ENCODE measurements around the gene OR10A2. TPM values are rescaled to one million over a fixed set of nuclear protein-coding genes. Genes with fewer than 3 reads are reported as not detected.

OR10A2 gene
- polyA plus RNA-seq, 3 donors, result not detected

- no peaks in the 10 kb centered on the region for H3K4me1 ChIP-seq (ENCODE audit: control insufficient read depth in 1 of 2, insufficient read depth in 2 of 2, low read length in 2 of 2)
- no peak for DNase-seq
- H3K9ac ChIP-seq (ENCODE audit: insufficient read depth, low read length, poor library complexity, severe bottlenecking), result no peak overlapping the region
- H3K9me3 Mint-ChIP-seq, result no peaks in the 10 kb centered on the region
- H3K27ac ChIP-seq (ENCODE audit: low read depth in 1 of 2, low read length in 2 of 2), result no peak overlapping the region
- no peak overlapping the region for H3K4me3 Mint-ChIP-seq
- no peak overlapping the region for H3K4me2 ChIP-seq (replicated peaks; ENCODE audit: extremely low read depth, low read length, poor library complexity, severe bottlenecking)
- intact Hi-C loops (cut with micrococcal nuclease), result no loop called here
- TF ChIP-seq, protein P1, sequence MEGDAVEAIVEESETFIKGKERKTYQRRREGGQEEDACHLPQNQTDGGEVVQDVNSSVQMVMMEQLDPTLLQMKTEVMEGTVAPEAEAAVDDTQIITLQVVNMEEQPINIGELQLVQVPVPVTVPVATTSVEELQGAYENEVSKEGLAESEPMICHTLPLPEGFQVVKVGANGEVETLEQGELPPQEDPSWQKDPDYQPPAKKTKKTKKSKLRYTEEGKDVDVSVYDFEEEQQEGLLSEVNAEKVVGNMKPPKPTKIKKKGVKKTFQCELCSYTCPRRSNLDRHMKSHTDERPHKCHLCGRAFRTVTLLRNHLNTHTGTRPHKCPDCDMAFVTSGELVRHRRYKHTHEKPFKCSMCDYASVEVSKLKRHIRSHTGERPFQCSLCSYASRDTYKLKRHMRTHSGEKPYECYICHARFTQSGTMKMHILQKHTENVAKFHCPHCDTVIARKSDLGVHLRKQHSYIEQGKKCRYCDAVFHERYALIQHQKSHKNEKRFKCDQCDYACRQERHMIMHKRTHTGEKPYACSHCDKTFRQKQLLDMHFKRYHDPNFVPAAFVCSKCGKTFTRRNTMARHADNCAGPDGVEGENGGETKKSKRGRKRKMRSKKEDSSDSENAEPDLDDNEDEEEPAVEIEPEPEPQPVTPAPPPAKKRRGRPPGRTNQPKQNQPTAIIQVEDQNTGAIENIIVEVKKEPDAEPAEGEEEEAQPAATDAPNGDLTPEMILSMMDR (IDR thresholded peaks at IDR 0.05), result no peak
- H3K27me3 ChIP-seq (ENCODE audit: control insufficient read depth in 2 of 2, insufficient read depth in 2 of 2, low read length in 2 of 2), result no peaks in the 10 kb centered on the region
- H3K4me1 Mint-ChIP-seq, result no peaks in the 10 kb centered on the region
- H3K27me3 Mint-ChIP-seq (ENCODE audit: low read depth in 3 of 3), result peaks cover 0 to 5% (median 0%) of the 10 kb centered on the region in 3 donors
- H2AFZ ChIP-seq (ENCODE audit: insufficient read depth, low read depth, low read length, poor library complexity, severe bottlenecking), result no peak overlapping the region
- H3K36me3 ChIP-seq (replicated peaks in 1 of 2; ENCODE audit: control insufficient read depth in 1 of 2, insufficient read depth in 2 of 2, low read length in 2 of 2), result no peaks in the 10 kb centered on the region
- no peak overlapping the region for H3K27ac Mint-ChIP-seq
- H3K9me3 ChIP-seq (replicated peaks in 1 of 2; ENCODE audit: control insufficient read depth in 1 of 2, insufficient read depth in 1 of 2, low read length in 2 of 2), result no peaks in the 10 kb centered on the region
- no CpG with 5 or more reads among the region's 1 CpG for WGBS (ENCODE audit: insufficient coverage)
- H3K36me3 Mint-ChIP-seq, result no peaks in the 10 kb centered on the region
- no peak overlapping the region for H3K4me3 ChIP-seq (replicated peaks in 1 of 3; ENCODE audit: low read depth in 2 of 3, low read length in 3 of 3)
- H3K79me2 ChIP-seq (ENCODE audit: insufficient read depth, low read length), result no peaks in the 10 kb centered on the region
- H4K20me1 ChIP-seq (ENCODE audit: insufficient read depth, low read length), result no peaks in the 10 kb centered on the region
Observed at GRCh38 chr11:6834021-6834420, 28.8 kb upstream of the OR10A2 start.

DNA sequence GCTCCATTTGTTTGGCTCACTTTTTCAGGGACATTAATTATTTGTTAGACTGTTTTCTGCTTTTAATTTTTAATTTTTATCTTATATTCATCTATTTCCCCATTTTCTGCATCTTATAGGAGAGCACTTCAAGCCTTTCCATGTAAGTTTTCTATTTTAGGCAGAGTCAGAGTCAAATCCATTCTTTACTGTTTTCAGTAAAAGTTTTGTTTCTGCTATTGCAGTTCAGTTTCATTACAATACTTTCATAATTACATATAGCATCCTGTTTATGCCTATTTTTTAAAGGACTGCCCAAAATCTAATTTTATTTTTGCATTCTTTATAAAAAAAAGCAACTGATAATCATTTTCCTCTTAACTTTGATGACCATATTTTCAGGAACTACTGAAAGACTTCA lies 21.2 kb upstream of the OR10A2 start:
- H3K4me3 ChIP-seq (replicated peaks in 1 of 3; ENCODE audit: low read depth in 2 of 3, low read length in 3 of 3), result no peak overlapping the region
- Mint-ChIP-seq H3K4me1 (no peaks in the 10 kb centered on the region), H3K27me3 (ENCODE audit: low read depth in 3 of 3) (peaks cover 0 to 3% (median 2%) of the 10 kb centered on the region in 3 donors), H3K4me3 (no peak overlapping the region), H3K36me3 (no peaks in the 10 kb centered on the region), H3K27ac (no peak overlapping the region), H3K9me3 (peaks cover 0 to 8% (median 3%) of the 10 kb centered on the region in 7 donors)
- H2AFZ ChIP-seq (ENCODE audit: insufficient read depth, low read depth, low read length, poor library complexity, severe bottlenecking), result no peak overlapping the region
- intact Hi-C loops (cut with micrococcal nuclease), result no loop called here
- TF ChIP-seq, protein P1 (IDR thresholded peaks at IDR 0.05), result no peak
- no peaks in the 10 kb centered on the region for H3K4me1 ChIP-seq (ENCODE audit: control insufficient read depth in 1 of 2, insufficient read depth in 2 of 2, low read length in 2 of 2)
- no peak overlapping the region for H3K4me2 ChIP-seq (replicated peaks; ENCODE audit: extremely low read depth, low read length, poor library complexity, severe bottlenecking)
- H3K9ac ChIP-seq (ENCODE audit: insufficient read depth, low read length, poor library complexity, severe bottlenecking), result no peak overlapping the region
- no peaks in the 10 kb centered on the region for H4K20me1 ChIP-seq (ENCODE audit: insufficient read depth, low read length)
- H3K79me2 ChIP-seq (ENCODE audit: insufficient read depth, low read length), result no peaks in the 10 kb centered on the region
- no peak overlapping the region for H3K27ac ChIP-seq (ENCODE audit: low read depth in 1 of 2, low read length in 2 of 2)
- H3K36me3 ChIP-seq (replicated peaks in 1 of 2; ENCODE audit: control insufficient read depth in 1 of 2, insufficient read depth in 2 of 2, low read length in 2 of 2), result no peaks in the 10 kb centered on the region
- DNase-seq, result no peak
- H3K9me3 ChIP-seq (replicated peaks in 1 of 2; ENCODE audit: control insufficient read depth in 1 of 2, insufficient read depth in 1 of 2, low read length in 2 of 2), result no peaks in the 10 kb centered on the region
- H3K27me3 ChIP-seq (ENCODE audit: control insufficient read depth in 2 of 2, insufficient read depth in 2 of 2, low read length in 2 of 2), result no peaks in the 10 kb centered on the region
